GM19239 (cell line): ENCODE measurements around the gene DNAH14.
"Not testable (repeated sequence)": the region's sequence is repeated elsewhere in the genome, so short reads cannot be mapped to it uniquely, and the experiment has no call there.

Source experiments
- DNase-seq: peaks from one replicate; pipeline ENCODE4 v3.0.0; 2011; ENCODE audit warnings: low spot score; ENCODE audit not compliant: insufficient read length
- FAIRE-seq: peaks from 2 replicates; lab custom pipeline; 2011; peaks lifted over from hg19 to GRCh38; lab: Jason Lieb, UNC

DNAH14 gene

DNA sequence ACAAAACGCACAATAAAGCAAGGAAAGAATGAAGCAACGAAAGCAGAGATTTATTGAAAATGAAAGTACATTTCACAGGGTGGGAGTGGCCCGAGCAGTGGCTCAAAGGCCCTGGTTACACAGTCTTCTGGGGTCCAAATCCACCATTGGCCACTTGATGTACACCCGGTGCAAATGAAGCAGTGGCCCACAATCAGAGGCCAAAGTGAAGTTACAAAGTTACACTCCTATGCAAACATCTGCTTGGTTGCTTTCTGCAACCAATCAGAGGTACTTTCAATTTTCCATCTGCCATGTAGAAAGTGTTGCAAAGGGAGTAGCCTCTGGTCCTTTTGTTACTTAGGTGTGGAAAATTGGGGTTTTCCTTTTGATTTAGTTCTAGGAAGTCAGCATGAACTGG is 10.0 kb upstream of the DNAH14 start:
- DNase-seq: no peak
- no peak for FAIRE-seq

DNA sequence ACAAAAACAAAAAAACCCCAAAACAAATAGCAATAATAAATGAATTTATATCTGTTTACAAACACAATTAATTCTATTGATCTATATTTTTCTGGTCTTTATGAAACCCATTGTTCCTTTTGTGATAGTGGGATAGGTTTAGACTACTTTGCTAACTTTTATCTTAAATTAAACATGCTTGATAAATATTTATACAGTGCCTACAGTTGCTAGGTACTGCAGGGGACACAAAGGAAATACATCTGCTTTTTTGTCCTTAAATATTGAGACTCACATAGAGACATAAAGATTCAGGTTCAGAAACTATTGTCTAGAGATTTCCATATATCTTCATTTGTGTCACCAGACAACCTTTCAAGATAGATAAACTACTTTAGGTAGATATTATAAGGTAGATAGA is 8.5 kb upstream of the DNAH14 start:
- FAIRE-seq (no peak), DNase-seq (no peak)

- FAIRE-seq: no peak
- no peak for DNase-seq
These were observed 8.1 kb upstream of the DNAH14 start for GRCh38 chr1:224921354-224921753.

DNA sequence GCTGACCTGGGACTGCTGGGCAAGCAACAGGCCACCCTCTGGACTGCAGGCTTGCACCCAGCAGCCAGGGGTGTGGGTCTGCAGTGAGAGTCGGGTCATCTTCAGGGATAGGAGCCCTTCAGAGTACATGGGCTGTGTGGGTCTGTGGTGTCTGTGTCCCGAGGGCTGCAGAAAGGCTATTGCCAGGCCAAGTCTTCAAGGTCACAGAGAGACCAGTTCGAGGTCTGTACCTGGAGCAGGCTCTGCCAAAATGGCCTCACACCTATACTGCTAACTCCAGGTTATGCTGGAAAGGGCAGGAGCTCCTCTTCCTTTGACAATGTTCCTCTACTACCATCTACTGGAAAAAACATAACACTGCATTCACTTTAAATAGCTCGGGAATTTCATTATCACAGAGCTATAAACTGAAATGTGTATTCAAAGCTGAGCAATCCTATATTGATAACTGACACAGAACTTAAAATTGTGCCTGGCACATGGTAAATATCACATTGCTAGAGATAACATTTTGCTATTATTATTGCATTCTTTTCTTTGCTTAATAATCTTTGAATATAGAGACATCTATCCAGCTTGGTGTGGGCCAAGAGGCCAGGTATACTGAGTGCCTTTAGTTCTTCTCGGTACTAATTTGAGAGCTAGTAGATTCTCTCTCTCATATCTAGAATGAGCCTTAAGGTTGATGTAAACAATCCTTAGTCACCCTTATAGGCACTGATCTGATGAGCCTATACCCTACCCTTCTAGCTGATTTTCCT is 6.9 kb upstream of the DNAH14 start:
- DNase-seq (peak; percentile 28), FAIRE-seq (no peak)

- FAIRE-seq: no peak
These were observed 5.7 kb upstream of the DNAH14 start for GRCh38 chr1:224923726-224924125.

DNA sequence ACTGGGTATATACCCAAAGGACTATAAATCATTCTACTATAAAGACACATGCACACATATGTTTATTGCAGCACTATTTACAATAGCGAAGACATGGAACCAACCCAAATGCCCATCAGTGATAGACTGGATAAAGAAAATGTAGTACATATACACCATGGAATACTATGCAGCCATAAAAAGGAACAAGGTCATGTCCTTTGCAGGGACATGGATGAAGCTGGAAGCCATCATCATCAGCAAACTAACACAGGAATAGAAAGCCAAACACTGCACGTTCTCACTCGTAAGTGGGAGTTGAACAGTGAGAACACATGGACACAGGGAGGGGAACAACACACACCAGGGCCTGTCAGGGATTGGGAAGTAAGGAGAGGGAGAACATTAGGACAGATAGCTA is 1.8 kb upstream of the DNAH14 start:
- DNase-seq, FAIRE-seq: not testable (repeated sequence)

More at GRCh38 chr1:224923726-224924125, 5.7 kb upstream of the DNAH14 start:
- DNase-seq: no peak

- DNase-seq (no peak), FAIRE-seq (no peak)
These were observed 569 bp upstream of the DNAH14 start for GRCh38 chr1:224928906-224929305.

DNA sequence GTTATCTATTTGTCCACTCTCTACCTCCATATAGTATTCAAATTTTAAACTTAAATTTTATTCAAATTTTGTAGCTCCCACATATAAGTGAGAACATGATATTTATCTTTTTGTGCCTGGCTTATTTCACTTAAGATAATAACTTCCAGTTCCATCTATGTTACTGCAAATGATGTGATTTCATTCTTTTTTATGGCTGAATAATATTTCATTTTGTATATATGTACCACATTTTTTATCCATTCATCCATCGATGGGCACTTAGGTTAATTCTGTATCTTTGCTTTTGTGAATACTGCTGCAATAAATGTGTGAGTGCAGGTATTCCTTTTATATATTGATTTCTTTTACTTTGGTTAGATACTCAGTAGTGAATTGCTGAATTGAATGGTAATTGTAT is 2.1 kb downstream of the DNAH14 start:
- FAIRE-seq: no peak
- no peak for DNase-seq

DNA sequence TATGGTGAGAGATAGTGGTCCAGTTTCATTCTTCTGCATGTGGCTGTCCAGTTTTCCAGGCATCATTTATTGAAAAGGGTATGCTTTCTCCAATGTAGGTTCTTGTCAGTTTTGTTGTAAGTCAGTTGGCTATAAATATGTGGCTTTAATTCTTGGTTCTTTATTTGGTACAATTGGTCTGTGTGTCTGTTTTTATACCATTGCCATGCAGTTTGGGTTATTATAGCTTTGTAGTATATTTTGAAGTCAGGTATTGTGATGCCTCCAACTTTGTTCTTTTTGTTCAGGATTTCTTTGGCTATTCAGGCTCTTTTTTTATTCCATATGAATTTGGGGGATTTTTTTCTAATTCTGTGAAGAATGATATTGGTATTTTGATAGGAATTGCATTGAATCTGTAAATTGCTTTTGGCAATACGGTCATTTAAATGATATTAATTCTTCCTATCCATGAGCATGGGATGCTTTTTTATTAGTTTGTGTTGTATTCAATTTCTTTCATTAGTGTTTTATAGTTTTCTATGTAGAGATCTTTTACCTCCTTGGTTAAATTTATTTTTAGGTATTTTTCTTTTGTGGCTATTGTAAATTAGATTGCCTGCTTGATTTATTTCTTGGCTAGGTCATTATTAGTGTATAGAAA is 3.3 kb downstream of the DNAH14 start:
- FAIRE-seq (no peak), DNase-seq (no peak)

DNA sequence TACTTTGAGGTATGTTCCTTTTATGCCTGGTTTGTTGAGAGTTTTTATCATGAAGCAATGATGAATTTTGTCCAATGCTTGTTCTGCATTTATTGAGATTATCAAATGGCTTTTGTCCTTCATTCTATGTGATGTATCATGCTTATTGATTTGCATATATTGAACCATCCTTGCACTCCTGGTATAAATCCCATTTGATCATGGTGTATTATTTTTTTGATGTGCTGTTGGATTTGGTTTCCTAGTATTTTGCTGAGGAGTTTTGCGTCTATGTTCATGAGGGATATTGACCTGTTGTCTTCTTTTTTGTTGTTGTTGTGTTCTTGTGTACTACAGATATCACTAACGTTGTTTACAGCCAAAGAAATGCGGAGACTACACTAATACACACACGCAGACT is 4.1 kb downstream of the DNAH14 start:
- no peak for DNase-seq
- peak; percentile 52 for FAIRE-seq

GRCh38 chr1:224938652-224939051 is 9.2 kb downstream of the DNAH14 start:
- DNase-seq (no peak), FAIRE-seq (no peak)

DNA sequence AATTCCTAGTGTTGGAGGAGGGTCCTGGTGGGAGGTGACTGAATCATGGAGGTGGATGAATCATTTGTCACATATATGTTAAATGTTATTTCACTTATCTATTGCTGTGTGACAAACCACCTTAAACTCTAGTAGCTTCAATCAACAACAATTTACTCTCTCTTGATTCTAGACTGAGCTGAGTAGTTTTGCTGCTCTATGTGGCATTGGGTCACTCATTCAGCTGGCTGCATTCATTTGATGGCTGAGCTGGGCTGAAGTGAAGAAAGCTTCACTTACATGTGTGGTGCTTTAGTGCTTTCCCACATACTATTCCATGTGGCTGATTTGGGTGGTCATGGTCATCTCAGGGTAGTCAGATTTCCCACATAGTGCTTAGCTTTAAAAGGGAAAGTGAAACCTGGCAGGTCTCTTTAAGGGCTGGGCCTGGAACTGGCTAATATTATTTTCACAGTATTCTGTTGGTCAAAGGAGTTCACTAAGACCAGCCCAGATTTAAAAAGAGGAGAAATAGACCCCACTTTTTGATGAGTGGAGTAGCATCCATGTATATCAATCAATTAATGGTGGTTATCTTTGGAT is 10.5 kb downstream of the DNAH14 start:
- FAIRE-seq (no peak), DNase-seq (no peak)

DNA sequence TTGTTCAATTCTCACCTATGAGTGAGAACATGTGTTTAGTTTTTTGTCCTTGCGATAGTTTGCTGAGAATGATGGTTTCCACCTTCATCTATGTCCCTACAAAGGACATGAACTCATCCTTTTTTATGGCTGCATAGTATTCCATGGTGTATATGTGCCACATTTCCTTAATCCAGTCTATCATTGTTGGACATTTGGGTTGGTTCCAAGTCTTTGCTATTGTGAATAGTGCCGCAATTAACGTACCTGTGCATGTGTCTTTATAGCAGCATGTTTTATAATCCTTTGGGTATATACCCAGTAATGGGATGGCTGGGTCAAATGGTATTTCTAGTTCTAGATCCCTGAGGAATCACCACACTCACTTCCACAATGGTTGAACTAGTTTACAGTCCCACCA is 11.3 kb downstream of the DNAH14 start:
- not testable (repeated sequence) for FAIRE-seq

GRCh38 chr1:224945651-224946348 is 16.3 kb downstream of the DNAH14 start:
- FAIRE-seq, DNase-seq: not testable (repeated sequence)

More for the DNA sequence above, 11.3 kb downstream of the DNAH14 start:
- DNase-seq: not testable (repeated sequence)

GRCh38 chr1:224946349-224946691 is 16.8 kb downstream of the DNAH14 start:
- FAIRE-seq, DNase-seq: not testable (repeated sequence)

DNA sequence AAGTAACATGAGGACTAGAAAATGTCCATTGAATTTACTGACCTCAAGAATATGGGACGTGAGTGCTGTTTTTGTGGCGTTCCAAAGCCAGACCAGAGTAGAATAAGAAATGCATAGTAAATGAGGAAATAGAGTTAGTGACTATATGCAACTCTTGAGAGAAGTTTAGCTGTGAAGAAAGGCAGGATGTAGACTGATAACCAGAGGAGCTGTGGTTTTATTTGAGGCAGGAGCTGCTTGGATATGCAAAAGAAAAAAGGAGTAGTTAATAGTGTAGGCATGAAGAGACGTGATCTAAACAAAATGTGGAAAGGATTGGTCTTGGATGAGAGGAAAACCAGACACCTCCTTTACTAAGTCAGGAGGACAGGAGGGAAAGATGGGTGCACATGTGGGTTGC is 28.2 kb downstream of the DNAH14 start:
- FAIRE-seq (no peak), DNase-seq (no peak)

GRCh38 chr1:224958490-224958889 is 29.0 kb downstream of the DNAH14 start:
- DNase-seq (no peak), FAIRE-seq (no peak)

DNA sequence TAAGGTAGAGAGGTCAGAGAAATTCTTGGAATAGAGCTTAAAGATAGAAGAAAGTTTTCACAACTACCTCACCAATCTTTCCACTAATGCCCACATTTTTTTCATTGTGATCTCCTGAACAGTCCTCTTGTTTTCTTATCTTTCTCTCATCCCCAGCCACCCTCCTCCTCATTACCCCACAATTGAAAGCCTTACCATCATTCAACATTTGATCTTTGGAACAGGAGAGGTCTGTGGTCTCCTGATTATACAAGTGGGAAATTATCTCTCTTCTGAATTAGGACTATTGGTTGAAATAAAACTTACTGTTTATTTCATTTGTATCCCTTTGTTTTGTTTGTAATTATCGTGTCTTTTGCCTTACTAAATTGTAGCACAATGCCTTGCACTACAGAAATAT is 29.6 kb downstream of the DNAH14 start:
- no peak for FAIRE-seq

DNA sequence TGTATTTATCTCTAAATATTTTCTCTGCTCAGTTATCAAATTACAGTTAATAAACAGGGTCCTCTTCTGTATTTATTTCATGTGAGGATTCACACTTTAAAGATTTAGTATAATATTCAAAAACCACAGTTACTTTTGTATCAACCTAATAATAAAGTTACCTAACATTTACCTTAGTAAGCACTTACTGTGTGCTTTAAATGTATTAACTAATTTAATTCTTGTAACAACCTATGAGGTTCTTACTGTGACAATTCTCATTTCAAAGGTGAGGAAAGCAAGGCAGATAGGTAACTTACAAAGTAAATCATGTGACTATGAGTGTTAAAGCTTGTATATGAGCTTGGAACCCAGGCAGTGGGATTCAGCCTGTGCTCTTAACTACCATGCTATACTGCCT is 30.2 kb downstream of the DNAH14 start:
- FAIRE-seq (no peak), DNase-seq (no peak)

More for the DNA sequence above, 29.6 kb downstream of the DNAH14 start:
- DNase-seq: no peak

GRCh38 chr1:224980181-224980580 is 50.7 kb downstream of the DNAH14 start:
- DNase-seq (no peak), FAIRE-seq (no peak)

DNA sequence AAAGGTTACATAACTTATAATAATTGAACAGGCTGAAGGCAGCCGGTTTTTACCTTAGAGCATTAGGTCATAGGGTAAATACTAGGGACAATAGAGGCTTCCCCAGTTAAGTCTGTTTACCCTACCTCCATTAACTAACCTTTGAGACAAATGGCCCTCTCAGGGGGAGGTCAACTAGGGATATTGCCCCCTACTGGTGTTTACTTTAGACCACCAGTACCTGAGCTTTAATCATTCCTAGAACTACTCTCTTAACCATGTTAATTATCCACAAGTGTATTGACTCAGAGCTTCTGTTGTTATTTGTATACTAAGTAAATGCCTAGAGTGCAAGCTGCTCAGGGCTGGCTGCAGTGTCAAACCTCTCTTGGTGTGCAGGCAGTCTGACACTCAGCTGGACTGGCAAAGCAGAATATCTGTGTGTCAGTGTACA is 52.5 kb downstream of the DNAH14 start:
- not testable (repeated sequence) for FAIRE-seq, DNase-seq
